IPS-18c (cell line): Measurements from ENCODE around the gene VWA3B.
"Not testable (repeated sequence)": the region's sequence is repeated elsewhere in the genome, so short reads cannot be mapped to it uniquely, and the experiment has no call there.

Experiments used
- H3K4me3 ChIP-seq: 2 replicates; pipeline ENCODE4 v1.7.0; 2013; ENCODE audit warnings: low read depth, mild to moderate bottlenecking, low read length, moderate library complexity; ENCODE audit not compliant: insufficient read depth
- H3K9me3 ChIP-seq: one replicate; pipeline ENCODE4 v1.6.1; 2013; ENCODE audit warnings: mild to moderate bottlenecking, low read length, moderate library complexity; ENCODE audit not compliant: control insufficient read depth, insufficient read depth

Gene VWA3B

GRCh38 chr2:98296440-98296839 is 209.5 kb downstream of the VWA3B start:
- no peak overlapping the region for H3K4me3 ChIP-seq
- no peaks in the 10 kb centered on the region for H3K9me3 ChIP-seq

GRCh38 chr2:98297817-98298682 is 211.1 kb downstream of the VWA3B start:
- no peak overlapping the region for H3K4me3 ChIP-seq
- H3K9me3 ChIP-seq: no peaks in the 10 kb centered on the region

- H3K4me3 ChIP-seq: no peak overlapping the region
- no peaks in the 10 kb centered on the region for H3K9me3 ChIP-seq
These were observed 211.8 kb downstream of the VWA3B start for GRCh38 chr2:98298683-98299164.

- no peak overlapping the region for H3K4me3 ChIP-seq
- no peaks in the 10 kb centered on the region for H3K9me3 ChIP-seq
These were observed 212.4 kb downstream of the VWA3B start for GRCh38 chr2:98299211-98299905.

GRCh38 chr2:98300141-98300874 is 213.3 kb downstream of the VWA3B start:
- no peaks in the 10 kb centered on the region for H3K9me3 ChIP-seq
- no peak overlapping the region for H3K4me3 ChIP-seq

GRCh38 chr2:98301469-98301868 is 214.5 kb downstream of the VWA3B start:
- H3K4me3 ChIP-seq: no peak overlapping the region

GRCh38 chr2:98307131-98307696 is 220.2 kb downstream of the VWA3B start:
- H3K4me3 ChIP-seq, H3K9me3 ChIP-seq: not testable (repeated sequence)

More at GRCh38 chr2:98301469-98301868, 214.5 kb downstream of the VWA3B start:
- no peaks in the 10 kb centered on the region for H3K9me3 ChIP-seq

- Histone ChIP-seq H3K4me3 (no peak overlapping the region), H3K9me3 (no peaks in the 10 kb centered on the region)
These were observed 221.1 kb downstream of the VWA3B start for GRCh38 chr2:98308068-98308467.

GRCh38 chr2:98308532-98308931 is 221.6 kb downstream of the VWA3B start:
- H3K4me3 ChIP-seq: no peak overlapping the region
- no peaks in the 10 kb centered on the region for H3K9me3 ChIP-seq

GRCh38 chr2:98309580-98309979 is 222.6 kb downstream of the VWA3B start:
- Histone ChIP-seq H3K4me3 (no peak overlapping the region), H3K9me3 (no peaks in the 10 kb centered on the region)

GRCh38 chr2:98310010-98310409 is 223.0 kb downstream of the VWA3B start:
- Histone ChIP-seq H3K9me3 (no peaks in the 10 kb centered on the region), H3K4me3 (no peak overlapping the region)

- Histone ChIP-seq H3K4me3 (no peak overlapping the region), H3K9me3 (no peaks in the 10 kb centered on the region)
These were observed 224.1 kb downstream of the VWA3B start for GRCh38 chr2:98311090-98311489.

- H3K9me3 ChIP-seq: no peaks in the 10 kb centered on the region
- H3K4me3 ChIP-seq: no peak overlapping the region
These were observed 225.0 kb downstream of the VWA3B start for GRCh38 chr2:98311771-98312545.

GRCh38 chr2:98313492-98314250 is 226.7 kb downstream of the VWA3B start:
- Histone ChIP-seq H3K9me3 (no peaks in the 10 kb centered on the region), H3K4me3 (no peak overlapping the region)

- H3K4me3 ChIP-seq: no peak overlapping the region
- no peaks in the 10 kb centered on the region for H3K9me3 ChIP-seq
These were observed 227.3 kb downstream of the VWA3B start for GRCh38 chr2:98314251-98314650.

GRCh38 chr2:98315957-98316356 is 229.0 kb downstream of the VWA3B start:
- H3K9me3 ChIP-seq: peaks cover 11% of the 10 kb centered on the region
- no peak overlapping the region for H3K4me3 ChIP-seq
